Esophagus (tissue), 2 donors: ENCODE results near the gene SNHG17. TPM values are rescaled to one million over a fixed set of nuclear protein-coding genes. Genes with fewer than 3 reads are reported as not detected.
A peak's percentile ranks its signal among the peaks of the same experiment; 100 is the strongest.
"Not testable (repeated sequence)": the region's sequence is repeated elsewhere in the genome, so short reads cannot be mapped to it uniquely, and the experiment has no call there.

ENCODE experiments used
- H3K27ac ChIP-seq, 2 donors: one replicate each; pipeline ENCODE4 v1.5.1; 2013; ENCODE audit warnings: low read depth in 2 of 2, mild to moderate bottlenecking in 2 of 2, inconsistent platforms in 1 of 2, low read length in 1 of 2, moderate library complexity in 1 of 2
- H3K27me3 ChIP-seq, 2 donors: one replicate each; pipeline ENCODE4 v1.6.1; 2013; ENCODE audit warnings: low read length in 2 of 2, control low read depth in 1 of 2, mild to moderate bottlenecking in 1 of 2; ENCODE audit not compliant: insufficient read depth in 2 of 2, control insufficient read depth in 1 of 2
- H3K36me3 ChIP-seq, 2 donors: one replicate each; pipeline ENCODE4 v1.6.1; 2013; ENCODE audit warnings: low read length in 1 of 2; ENCODE audit not compliant: control insufficient read depth in 2 of 2, insufficient read depth in 2 of 2
- H3K4me1 ChIP-seq, 2 donors: one replicate each; pipeline ENCODE4 v1.6.1; 2013; ENCODE audit warnings: low read length in 1 of 2; ENCODE audit not compliant: control insufficient read depth in 2 of 2, insufficient read depth in 2 of 2
- H3K4me3 ChIP-seq, 2 donors: one replicate each; pipeline ENCODE4 v1.5.1; 2013; ENCODE audit warnings: low read length in 2 of 2, mild to moderate bottlenecking in 2 of 2, low read depth in 1 of 2, moderate library complexity in 1 of 2
- H3K9me3 ChIP-seq, 2 donors: one replicate each; pipeline ENCODE4 v1.6.1; 2013; ENCODE audit warnings: mild to moderate bottlenecking in 2 of 2, low read depth in 1 of 2, low read length in 1 of 2, moderate library complexity in 1 of 2; ENCODE audit not compliant: control insufficient read depth in 2 of 2, insufficient read depth in 1 of 2
- whole genome bisulfite sequencing, 2 donors: extraction: QIAGEN DNeasy Blood & Tissue Kit; methylation state at CpG; one replicate each; pipeline ENCODE4 v1.1.7; 2013; 5-methylcytosine and 5-hydroxymethylcytosine counted together
- polyA plus RNA-seq, 2 donors: library from polyadenylated mRNA; stranded (reverse); fragments of 200-250 nt; gene quantifications; one replicate each; pipeline ENCODE4 v1.2.3, GENCODE V29; 2013
- donor health status: healthy with polysubstance abuse.
- donor health status: Bipolar disorder and iron deficiency.

The SNHG17 gene
- polyA plus RNA-seq, 2 donors: 32.6 to 39.3 TPM

DNA sequence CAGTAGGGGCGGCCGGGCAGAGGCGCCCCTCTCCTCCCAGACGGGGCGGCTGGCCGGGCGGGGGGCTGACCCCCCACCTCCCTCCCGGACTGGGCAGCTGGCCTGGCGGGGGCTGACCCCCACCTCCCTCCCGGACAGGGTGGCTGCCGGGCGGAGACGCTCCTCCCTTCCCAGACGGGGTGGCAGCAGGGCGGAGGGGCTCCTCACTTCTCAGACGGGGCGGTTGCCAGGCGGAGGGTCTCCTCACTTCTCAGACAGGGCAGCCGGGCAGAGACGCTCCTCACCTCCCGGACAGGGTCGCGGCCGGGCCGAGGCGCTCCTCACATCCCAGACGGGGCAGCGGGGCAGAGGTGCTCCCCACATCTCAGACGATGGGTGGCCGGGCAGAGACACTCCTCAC lies 26.4 kb upstream of the SNHG17 start:
- H3K4me3 ChIP-seq, H3K27me3 ChIP-seq, H3K4me1 ChIP-seq, H3K27ac ChIP-seq, H3K36me3 ChIP-seq, H3K9me3 ChIP-seq: not testable (repeated sequence)
- 90 to 91% methylated on average over 17 to 30 of the region's 30 CpGs for WGBS, 2 donors

DNA sequence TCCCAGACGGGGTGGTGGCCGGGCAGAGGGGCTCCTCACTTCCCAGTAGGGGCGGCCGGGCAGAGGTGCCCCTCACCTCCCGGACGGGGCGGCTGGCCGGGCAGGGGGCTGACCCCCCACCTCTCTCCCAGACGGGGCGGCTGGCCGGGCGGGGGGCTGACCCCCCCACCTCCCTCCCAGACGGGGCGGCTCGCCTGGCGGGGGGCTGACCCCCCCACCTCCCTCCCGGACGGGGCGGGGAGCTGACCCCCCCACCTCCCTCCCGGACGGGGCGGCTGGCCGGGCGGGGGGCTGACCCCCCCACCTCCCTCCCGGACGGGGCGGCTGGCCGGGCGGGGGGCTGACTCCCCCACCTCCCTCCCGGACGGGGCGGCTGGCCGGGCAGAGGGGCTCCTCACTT lies 26.0 kb upstream of the SNHG17 start:
- WGBS, 2 donors: 88 to 91% methylated on average over 9 to 25 of the region's 33 CpGs
- H3K4me3 ChIP-seq, H3K27ac ChIP-seq, H3K9me3 ChIP-seq, H3K4me1 ChIP-seq, H3K36me3 ChIP-seq, H3K27me3 ChIP-seq: not testable (repeated sequence)

- 0% methylated on average over 1 of the region's 2 CpGs; no CpG with 5 or more reads in 1 of the 2 donors for WGBS, 2 donors
- not testable (repeated sequence) for H3K36me3 ChIP-seq, H3K27ac ChIP-seq, H3K4me3 ChIP-seq, H3K9me3 ChIP-seq, H3K27me3 ChIP-seq, H3K4me1 ChIP-seq
Measured at GRCh38 chr20:38460631-38461030, 25.5 kb upstream of the SNHG17 start.

DNA sequence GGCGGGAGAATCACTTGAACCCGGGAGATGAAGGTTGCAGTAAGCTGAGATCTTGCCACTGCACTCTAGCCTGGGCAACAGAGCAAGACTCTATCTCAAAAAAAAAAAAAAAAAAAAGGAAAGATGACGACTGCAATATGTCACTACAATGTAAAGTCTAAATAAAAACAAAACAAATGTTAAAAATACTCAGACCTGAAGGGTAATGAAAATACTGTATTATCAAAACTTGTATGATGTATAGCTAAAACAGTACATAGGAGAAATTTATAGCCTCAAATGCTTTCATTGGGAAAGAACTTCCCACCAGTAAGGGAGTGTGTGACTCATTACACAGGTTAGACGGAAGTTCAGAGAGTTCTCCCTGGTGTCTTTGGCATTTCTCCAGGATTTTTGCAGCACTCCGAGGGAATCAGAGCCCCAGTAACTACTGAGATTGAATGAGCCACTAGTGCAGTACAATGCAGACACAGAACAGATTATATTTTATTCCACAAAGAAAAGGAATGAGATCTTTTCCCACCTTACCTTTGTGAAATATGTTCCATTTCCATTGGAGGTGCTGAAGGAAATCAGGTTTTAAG lies 25.0 kb upstream of the SNHG17 start:
- WGBS, 2 donors: 46 to 48% methylated on average over 5 of the region's 5 CpGs
- no peaks in the 10 kb centered on the region for H3K27me3 ChIP-seq
- no peaks in the 10 kb centered on the region for H3K9me3 ChIP-seq
- H3K4me3 ChIP-seq: no peak overlapping the region
- no peaks in the 10 kb centered on the region for H3K4me1 ChIP-seq
- no peaks in the 10 kb centered on the region for H3K36me3 ChIP-seq
- no peak overlapping the region for H3K27ac ChIP-seq

- no peaks in the 10 kb centered on the region for H3K9me3 ChIP-seq
- 95% methylated on average over 5 of the region's 5 CpGs for WGBS, 2 donors
- no peaks in the 10 kb centered on the region for H3K27me3 ChIP-seq
Measured at GRCh38 chr20:38458314-38458713, 23.2 kb upstream of the SNHG17 start.

GRCh38 chr20:38454556-38455473 lies 19.7 kb upstream of the SNHG17 start:
- Histone ChIP-seq H3K4me1 (peaks cover 0 to 3% of the 10 kb centered on the region in 2 donors), H3K36me3 (peaks cover 5 to 9% of the 10 kb centered on the region in 2 donors), H3K9me3 (no peaks in the 10 kb centered on the region), H3K4me3 (no peak overlapping the region), H3K27me3 (no peaks in the 10 kb centered on the region), H3K27ac (no peak overlapping the region)
- WGBS, 2 donors: 94% methylated on average over 13 of the region's 13 CpGs

More at GRCh38 chr20:38458314-38458713, 23.2 kb upstream of the SNHG17 start:
- Histone ChIP-seq H3K27ac (no peak overlapping the region), H3K36me3 (no peaks in the 10 kb centered on the region), H3K4me3 (no peak overlapping the region), H3K4me1 (peaks cover 0 to 3% of the 10 kb centered on the region in 2 donors)

DNA sequence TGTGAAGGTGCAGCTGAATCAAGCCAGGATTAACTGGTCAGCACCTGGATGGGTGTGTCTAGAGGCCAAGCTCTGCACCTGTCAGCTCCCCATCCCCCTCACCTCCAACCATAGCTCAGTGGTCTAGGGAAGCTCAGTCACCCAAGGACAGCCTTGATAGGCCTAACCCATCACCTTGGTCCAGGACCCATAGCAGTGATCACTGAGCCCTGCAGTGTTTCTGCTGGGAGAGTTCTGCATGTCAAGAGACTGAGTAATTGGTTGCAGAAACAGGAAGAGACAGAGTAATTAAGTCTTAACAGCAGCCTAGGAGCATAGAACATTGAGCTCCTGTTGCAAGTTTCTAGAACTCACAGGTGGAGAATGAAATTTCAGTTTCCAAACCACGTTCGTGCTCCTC lies 18.8 kb upstream of the SNHG17 start:
- WGBS, 2 donors: 90 to 100% methylated on average over 2 of the region's 2 CpGs

GRCh38 chr20:38452880-38453624 lies 17.9 kb upstream of the SNHG17 start:
- H3K27ac ChIP-seq: peak overlapping the region; percentile 5 to 57
- peaks cover 5 to 12% of the 10 kb centered on the region in 2 donors for H3K36me3 ChIP-seq
- H3K9me3 ChIP-seq: no peaks in the 10 kb centered on the region
- H3K4me3 ChIP-seq: no peak overlapping the region
- H3K4me1 ChIP-seq: peaks cover 0 to 3% of the 10 kb centered on the region in 2 donors
- no peaks in the 10 kb centered on the region for H3K27me3 ChIP-seq
- WGBS, 2 donors: 78 to 82% methylated on average over 16 to 18 of the region's 19 CpGs

More for the DNA sequence above, 18.8 kb upstream of the SNHG17 start:
- H3K9me3 ChIP-seq: no peaks in the 10 kb centered on the region
- H3K4me1 ChIP-seq: peaks cover 0 to 3% of the 10 kb centered on the region in 2 donors
- no peak overlapping the region for H3K4me3 ChIP-seq
- H3K36me3 ChIP-seq: peaks cover 5 to 9% of the 10 kb centered on the region in 2 donors
- H3K27ac ChIP-seq: peak overlapping the region in 1 of 2 donors; percentile 35
- no peaks in the 10 kb centered on the region for H3K27me3 ChIP-seq

DNA sequence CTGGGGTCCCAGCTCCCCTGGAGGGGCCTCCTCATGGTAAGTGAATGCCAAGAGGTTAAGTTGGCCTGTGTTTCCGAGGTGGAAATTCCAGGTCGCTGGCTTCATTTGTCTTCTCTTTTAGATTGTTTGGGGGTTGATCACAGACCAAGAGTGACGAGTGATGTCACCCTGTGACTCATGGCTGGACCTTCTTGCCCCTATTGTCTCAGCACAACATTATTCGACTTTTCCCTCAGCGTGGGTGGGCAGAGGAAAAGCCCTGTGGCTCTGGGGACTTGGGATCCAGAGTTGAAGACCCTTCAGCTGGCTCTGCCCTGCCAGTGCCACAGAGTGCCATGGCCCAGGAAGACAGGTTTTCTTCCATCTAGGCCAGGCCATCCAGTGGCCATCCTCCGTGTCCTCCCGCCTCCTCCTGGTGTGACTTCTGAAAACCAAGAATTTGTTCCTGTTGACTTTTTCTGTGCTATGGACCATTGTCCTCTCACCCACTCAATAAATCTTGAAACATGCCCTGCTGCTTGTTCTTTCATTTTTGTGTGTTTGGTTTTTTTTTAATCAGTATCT lies 15.4 kb upstream of the SNHG17 start:
- H3K9me3 ChIP-seq: no peaks in the 10 kb centered on the region
- WGBS, 2 donors: 83 to 85% methylated on average over 7 of the region's 7 CpGs

More for the DNA sequence above, 15.4 kb upstream of the SNHG17 start:
- Histone ChIP-seq H3K4me1 (peaks cover 4 to 9% of the 10 kb centered on the region in 2 donors), H3K4me3 (no peak overlapping the region), H3K27me3 (no peaks in the 10 kb centered on the region), H3K36me3 (peaks cover 5 to 12% of the 10 kb centered on the region in 2 donors), H3K27ac (no peak overlapping the region)
